ENCODE results near the gene SNRNP27.
"Not testable (repeated sequence)": the region's sequence is repeated elsewhere in the genome, so short reads cannot be mapped to it uniquely, and the experiment has no call there.

SNRNP27 gene

DNA sequence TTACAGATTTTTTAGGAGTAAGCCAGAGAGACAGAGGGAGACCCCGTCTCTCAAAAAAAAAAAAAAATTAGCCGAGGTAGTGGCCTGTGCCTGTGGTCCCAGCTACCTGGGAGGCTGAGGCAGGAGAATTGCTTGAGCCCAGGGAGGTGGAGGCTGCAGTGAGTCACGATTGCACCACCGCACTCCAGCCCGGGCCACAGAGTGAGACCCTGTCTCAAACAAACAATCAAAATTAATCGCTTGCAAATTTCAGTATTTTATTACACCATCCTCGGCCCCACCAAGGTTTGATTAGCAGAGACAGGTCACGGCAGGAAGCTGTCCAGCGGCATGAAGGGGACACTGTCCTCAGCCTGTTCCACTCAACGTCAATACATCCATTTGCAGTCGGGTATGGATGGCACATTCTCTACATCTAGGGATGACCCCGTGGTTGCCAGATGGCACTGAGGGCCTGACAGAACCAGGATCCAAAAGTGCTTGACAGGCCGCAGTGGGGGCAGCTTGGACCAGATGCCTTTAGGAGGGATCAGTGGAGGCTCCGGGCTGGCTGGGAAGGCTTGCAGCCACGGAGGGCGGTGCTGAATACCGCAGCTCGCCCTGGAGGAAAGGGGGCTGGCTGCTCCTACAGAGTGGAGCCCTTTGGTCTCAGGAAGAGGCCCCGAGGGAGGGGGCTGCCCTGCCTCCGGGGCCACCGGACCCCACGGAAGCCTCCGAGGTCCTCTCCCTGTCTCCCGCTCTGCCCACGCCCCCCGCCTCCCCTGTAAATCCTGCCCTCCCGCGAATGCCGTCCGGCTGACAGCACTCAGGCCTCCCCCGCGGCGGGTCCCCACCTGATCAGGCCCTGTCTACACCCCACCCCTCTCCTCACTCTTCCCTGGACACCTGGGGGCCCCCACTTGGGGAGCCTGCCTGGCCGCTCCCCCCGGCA lies 54.5 kb downstream of the SNRNP27 start:
- DNase-seq, result no peak

DNA sequence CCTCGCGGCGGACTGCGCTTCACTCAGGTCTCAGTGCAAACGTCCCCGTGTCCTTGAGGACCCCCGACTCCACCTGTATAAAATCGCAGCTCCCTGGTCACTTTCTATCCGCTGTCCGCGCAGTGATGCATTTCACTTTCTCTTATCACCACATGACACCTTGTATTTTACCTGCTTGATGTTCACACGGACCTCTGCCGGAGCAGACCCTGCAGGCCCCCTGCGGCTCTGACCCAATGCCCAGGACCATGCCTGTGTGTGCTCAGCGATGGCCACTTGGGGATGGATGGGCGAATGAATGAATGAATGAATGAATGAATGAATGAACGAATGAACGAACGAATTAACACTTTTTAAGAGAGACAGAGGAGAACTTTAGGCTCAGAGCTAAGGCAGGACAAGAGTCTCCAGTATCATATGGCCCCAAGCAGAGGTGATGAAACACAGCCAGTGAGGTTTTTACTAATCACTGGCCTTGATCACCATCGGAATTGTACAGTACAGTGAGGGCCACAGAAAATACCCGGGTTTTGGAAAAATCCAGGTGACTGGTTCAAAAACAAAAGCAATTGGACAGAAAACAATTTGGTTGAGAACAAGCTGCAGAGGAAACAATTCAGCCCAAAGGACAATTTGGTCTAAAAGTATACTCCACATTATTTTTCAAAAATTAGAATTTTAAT lies 55.3 kb downstream of the SNRNP27 start:
- DNase-seq, result no peak

DNA sequence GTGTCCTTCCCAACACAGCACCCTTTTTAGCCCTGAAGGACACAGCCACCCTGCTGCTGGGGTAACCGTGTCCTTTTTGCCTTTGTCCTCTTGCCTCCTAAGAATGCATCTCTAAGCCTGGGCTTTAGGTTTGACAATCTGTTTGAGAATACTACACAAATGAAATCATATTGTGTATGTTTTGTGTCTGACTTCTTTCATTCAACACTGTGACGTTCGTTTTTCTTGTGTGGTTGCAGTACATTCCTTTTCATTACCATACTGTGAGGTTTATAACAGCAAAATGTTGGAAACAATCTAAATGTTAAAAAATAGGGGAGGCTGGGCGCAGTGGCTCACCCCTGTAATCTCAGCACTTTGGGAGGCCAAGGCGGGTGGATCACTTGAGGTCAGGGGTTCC lies 56.5 kb downstream of the SNRNP27 start:
- no peak for DNase-seq

DNA sequence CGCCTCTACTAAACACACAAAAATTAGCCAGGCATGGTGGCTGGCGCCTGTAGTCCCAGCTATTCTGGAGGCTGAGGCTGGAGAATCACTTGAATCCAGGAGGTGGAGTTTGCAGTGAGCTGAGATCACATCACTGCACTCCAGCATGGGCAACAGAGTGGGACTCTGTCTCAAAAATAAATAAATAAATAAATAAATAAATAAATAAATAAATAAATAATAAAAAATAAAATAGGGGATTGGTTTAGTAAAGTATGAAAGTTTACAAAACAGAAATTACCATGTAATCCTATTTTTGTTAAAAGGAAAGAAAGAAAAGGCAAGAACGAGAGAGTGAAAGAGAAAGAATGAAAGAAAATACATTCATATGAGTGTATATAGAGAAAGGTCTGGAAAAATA lies 56.9 kb downstream of the SNRNP27 start:
- not testable (repeated sequence) for DNase-seq

DNA sequence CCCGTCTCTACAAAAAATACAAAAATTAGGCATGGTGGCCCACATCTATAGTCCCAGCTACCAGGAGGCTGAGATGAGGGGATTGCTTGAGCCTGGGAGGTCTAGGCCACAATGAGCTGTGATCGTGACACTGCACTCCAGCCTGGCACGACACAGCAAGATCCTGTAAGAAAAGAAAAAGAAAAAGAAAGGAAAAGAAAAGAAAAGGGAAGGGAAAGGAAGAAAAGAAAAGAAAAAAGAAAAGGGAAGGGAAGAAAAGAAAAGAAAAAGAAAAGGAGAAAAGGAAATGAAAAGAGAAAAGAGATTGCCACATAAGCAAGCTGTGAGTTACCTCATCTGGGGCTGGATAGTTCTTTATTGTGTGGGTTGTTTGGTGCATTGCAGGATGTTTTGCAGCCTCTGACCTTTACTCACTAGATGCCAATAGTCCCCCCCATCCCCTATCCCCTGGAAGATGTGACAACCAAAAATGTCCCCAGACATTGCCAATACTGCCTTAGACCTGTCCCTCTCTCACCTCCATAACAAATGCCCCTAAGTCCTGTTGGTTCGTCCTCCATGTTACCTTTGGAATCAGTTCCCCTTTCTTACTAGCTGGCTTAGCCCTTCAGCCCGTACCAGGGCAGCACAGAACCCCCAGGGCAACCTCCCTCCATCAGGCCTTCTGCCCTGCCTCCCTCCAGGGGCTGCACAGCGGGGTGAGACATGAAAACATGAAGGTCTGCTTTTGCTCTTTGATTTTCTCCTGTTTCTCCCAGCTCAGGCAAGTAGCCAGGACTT lies 58.8 kb downstream of the SNRNP27 start:
- no peak for DNase-seq

DNA sequence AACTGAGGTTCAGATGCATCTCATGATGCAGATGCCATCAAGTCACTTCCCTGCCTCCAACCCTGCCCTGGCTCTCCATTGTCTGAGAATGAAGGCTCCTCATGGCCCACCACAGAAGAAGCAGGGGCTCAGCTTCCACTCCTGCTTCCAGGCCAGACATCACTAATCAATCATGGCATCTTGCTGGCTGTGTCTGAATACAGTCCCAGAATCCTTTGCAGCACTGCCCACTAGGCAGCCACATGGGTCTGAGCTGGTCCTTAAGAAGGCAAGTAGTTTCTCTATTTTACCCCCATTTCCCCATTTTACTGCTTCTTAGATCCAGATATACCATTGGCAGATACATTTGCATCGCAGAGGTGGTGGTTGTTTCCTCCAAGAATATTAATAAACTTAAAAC lies 60.3 kb downstream of the SNRNP27 start:
- DNase-seq, result no peak

Measured in NCI-H1092 (cell line).